Stimulated activated CD4-positive, alpha-beta T cell treated with anti-CD3 and anti-CD28 coated beads, Interleukin-15, amount 100 ng/mL, for 24 hours (primary cell): ENCODE measurements around the gene FMN1.

Experiments
- DNase-seq: peaks from one replicate; pipeline ENCODE4 v3.0.0-alpha.2; 2020

The FMN1 gene

GRCh38 chr15:33197636-33198035 is 3.1 kb upstream of the FMN1 start:
- no peak for DNase-seq

GRCh38 chr15:33194237-33194636 is 277 bp downstream of the FMN1 start:
- DNase-seq = no peak

- DNase-seq = no peak
Observed at GRCh38 chr15:33191591-33191990, 2.9 kb downstream of the FMN1 start.

- peak; percentile 39 for DNase-seq
Observed at GRCh38 chr15:33190539-33190938, 4.0 kb downstream of the FMN1 start.

GRCh38 chr15:33188641-33189257 is 5.8 kb downstream of the FMN1 start:
- DNase-seq = no peak

- DNase-seq = no peak
Observed at GRCh38 chr15:33188159-33188558, 6.4 kb downstream of the FMN1 start.

GRCh38 chr15:33183334-33183733 is 11.2 kb downstream of the FMN1 start:
- no peak for DNase-seq

- no peak for DNase-seq
Observed at GRCh38 chr15:33182926-33183325, 11.6 kb downstream of the FMN1 start.

- no peak for DNase-seq
Observed at GRCh38 chr15:33182278-33182905, 12.1 kb downstream of the FMN1 start.

- no peak for DNase-seq
Observed at GRCh38 chr15:33179874-33180273, 14.6 kb downstream of the FMN1 start.

GRCh38 chr15:33171202-33171601 is 23.3 kb downstream of the FMN1 start:
- DNase-seq = no peak

GRCh38 chr15:33169625-33170024 is 24.9 kb downstream of the FMN1 start:
- no peak for DNase-seq

- DNase-seq = no peak
Observed at GRCh38 chr15:33168444-33168843, 26.1 kb downstream of the FMN1 start.

GRCh38 chr15:33163816-33164215 is 30.7 kb downstream of the FMN1 start:
- DNase-seq = no peak

GRCh38 chr15:33161209-33161608 is 33.3 kb downstream of the FMN1 start:
- no peak for DNase-seq

- no peak for DNase-seq
Observed at GRCh38 chr15:33160581-33161165, 33.8 kb downstream of the FMN1 start.

- DNase-seq = no peak
Observed at GRCh38 chr15:33159726-33160453, 34.6 kb downstream of the FMN1 start.

GRCh38 chr15:33158366-33158765 is 36.1 kb downstream of the FMN1 start:
- DNase-seq = no peak

- DNase-seq = no peak
Observed at GRCh38 chr15:33157371-33158037, 37.0 kb downstream of the FMN1 start.

- no peak for DNase-seq
Observed at GRCh38 chr15:33155691-33156420, 38.7 kb downstream of the FMN1 start.

GRCh38 chr15:33154351-33155166 is 40.0 kb downstream of the FMN1 start:
- no peak for DNase-seq

- DNase-seq = no peak
Observed at GRCh38 chr15:33153548-33153947, 41.0 kb downstream of the FMN1 start.
